Thoracic aorta (tissue), 2 donors: ENCODE results near the gene PGLYRP4. TPM values are rescaled to one million over a fixed set of nuclear protein-coding genes. Genes with fewer than 3 reads are reported as not detected.
"Not testable (repeated sequence)": the region's sequence is repeated elsewhere in the genome, so short reads cannot be mapped to it uniquely, and the experiment has no call there.

ENCODE experiments used
- ATAC-seq: fragments of 150-250 bp; one replicate; pipeline ENCODE4 v1.8.0; 2017; ENCODE audit warnings: low read depth; ENCODE audit not compliant: insufficient number of reproducible peaks, low FRiP score
- DNase-seq: peaks from one replicate; pipeline ENCODE4 v3.0.0-alpha.2; 2020; ENCODE audit warnings: low spot score
- H3K27ac ChIP-seq, 2 donors: fragments of 200-600 bp; sonication (generic); 1 replicate in 1 of 2; 2 replicates in 1 of 2; pipeline ENCODE4 v1.5.1; 2016; ENCODE audit warnings: mild to moderate bottlenecking in 2 of 2, moderate library complexity in 2 of 2
- H3K27me3 ChIP-seq: fragments of 200-600 bp; sonication (generic); replicated peaks from 2 replicates; pipeline ENCODE4 v1.6.0; 2016; ENCODE audit warnings: mild to moderate bottlenecking; ENCODE audit not compliant: insufficient read depth
- H3K36me3 ChIP-seq: fragments of 200-600 bp; sonication (generic); one replicate; pipeline ENCODE4 v1.5.1; 2016
- H3K4me1 ChIP-seq, 2 donors: fragments of 200-600 bp; sonication (generic); 1 replicate in 1 of 2; 2 replicates in 1 of 2; pipeline versions ENCODE4 v1.5.1 to v1.6.0; 2016; ENCODE audit warnings: low read depth in 2 of 2, mild to moderate bottlenecking in 1 of 2; ENCODE audit not compliant: control insufficient read depth in 1 of 2
- H3K4me3 ChIP-seq: fragments of 200-600 bp; sonication (generic); 2 replicates; pipeline ENCODE4 v1.5.1; 2016; ENCODE audit warnings: mild to moderate bottlenecking
- H3K9me3 ChIP-seq: fragments of 200-600 bp; sonication (generic); 2 replicates; pipeline ENCODE4 v1.5.1; 2016
- CTCF ChIP-seq: fragments of 200-600 bp; sonication (generic); IDR thresholded peaks from one replicate; pipeline ENCODE4 v1.5.1; 2019; ENCODE audit warnings: antibody characterized with exemption
- total RNA-seq, 2 donors: library from RNA; depleted of rRNA; stranded (reverse); fragments of >200 nt; gene quantifications; one replicate each; pipeline versions ENCODE4 v1.1.0 to v1.2.3, GENCODE V29; 2016

The PGLYRP4 gene
- total RNA-seq, 2 donors from 2014 or later = not detected

GRCh38 chr1:153337980-153338853, 10.4 kb downstream of the PGLYRP4 start:
- no peaks in the 10 kb centered on the region for H3K36me3 ChIP-seq
- DNase-seq = no peak
- TF ChIP-seq CTCF = no peak
- H3K4me3 ChIP-seq = no peak overlapping the region
- no peaks in the 10 kb centered on the region for H3K9me3 ChIP-seq
- ATAC-seq = no peak
- no peaks in the 10 kb centered on the region for H3K4me1 ChIP-seq
- H3K27ac ChIP-seq = no peak overlapping the region
- no peaks in the 10 kb centered on the region for H3K27me3 ChIP-seq

- peaks cover 5% of the 10 kb centered on the region for H3K9me3 ChIP-seq
- H3K27me3 ChIP-seq = no peaks in the 10 kb centered on the region
- no peak overlapping the region for H3K27ac ChIP-seq
- ATAC-seq (no peak), DNase-seq (no peak)
- no peaks in the 10 kb centered on the region for H3K4me1 ChIP-seq
- H3K36me3 ChIP-seq = no peaks in the 10 kb centered on the region
- TF ChIP-seq CTCF = no peak
- no peak overlapping the region for H3K4me3 ChIP-seq
Measured at GRCh38 chr1:153336650-153337049, 12.0 kb downstream of the PGLYRP4 start.

- H3K27me3 ChIP-seq = no peaks in the 10 kb centered on the region
- no peak overlapping the region for H3K27ac ChIP-seq
- no peak for DNase-seq
- TF ChIP-seq CTCF = no peak
- H3K4me1 ChIP-seq = no peaks in the 10 kb centered on the region
- H3K9me3 ChIP-seq = peaks cover 8% of the 10 kb centered on the region
- no peak for ATAC-seq
- H3K36me3 ChIP-seq = no peaks in the 10 kb centered on the region
- no peak overlapping the region for H3K4me3 ChIP-seq
Measured at GRCh38 chr1:153333902-153334301, 14.7 kb downstream of the PGLYRP4 start.

GRCh38 chr1:153324912-153325311, 23.7 kb downstream of the PGLYRP4 start:
- Histone ChIP-seq H3K27ac (no peak overlapping the region), H3K27me3 (no peaks in the 10 kb centered on the region), H3K9me3 (peaks cover 22% of the 10 kb centered on the region), H3K4me1 (no peaks in the 10 kb centered on the region), H3K4me3 (no peak overlapping the region), H3K36me3 (no peaks in the 10 kb centered on the region)
- no peak for DNase-seq
- TF ChIP-seq CTCF = no peak
- ATAC-seq = no peak

GRCh38 chr1:153322568-153322967, 26.1 kb downstream of the PGLYRP4 start:
- H3K4me3 ChIP-seq = no peak overlapping the region
- no peak overlapping the region for H3K27ac ChIP-seq
- no peak for DNase-seq
- no peak for TF ChIP-seq CTCF
- no peaks in the 10 kb centered on the region for H3K4me1 ChIP-seq
- no peaks in the 10 kb centered on the region for H3K27me3 ChIP-seq
- ATAC-seq = no peak
- no peaks in the 10 kb centered on the region for H3K36me3 ChIP-seq
- H3K9me3 ChIP-seq = peaks cover 19% of the 10 kb centered on the region

- not testable (repeated sequence) for DNase-seq, H3K27ac ChIP-seq, H3K9me3 ChIP-seq, H3K4me1 ChIP-seq, ATAC-seq, H3K36me3 ChIP-seq, H3K27me3 ChIP-seq, H3K4me3 ChIP-seq
Measured at GRCh38 chr1:153318145-153318544, 30.5 kb downstream of the PGLYRP4 start.

- H3K4me1 ChIP-seq, DNase-seq, ATAC-seq, H3K9me3 ChIP-seq, H3K27ac ChIP-seq, H3K36me3 ChIP-seq, H3K27me3 ChIP-seq, H3K4me3 ChIP-seq: not testable (repeated sequence)
Measured at GRCh38 chr1:153316013-153316412, 32.6 kb downstream of the PGLYRP4 start.

GRCh38 chr1:153314388-153314787, 34.3 kb downstream of the PGLYRP4 start:
- not testable (repeated sequence) for DNase-seq, H3K4me1 ChIP-seq, H3K9me3 ChIP-seq, ATAC-seq, H3K4me3 ChIP-seq, H3K27ac ChIP-seq, H3K27me3 ChIP-seq, H3K36me3 ChIP-seq
